ENCODE measurements around the gene GINS3. TPM values are rescaled to one million over a fixed set of nuclear protein-coding genes. Genes with fewer than 3 reads are reported as not detected.

Gene GINS3
- total RNA-seq, 1 experiment from 2014 or later: 16.4 TPM

GRCh38 chr16:58411336-58411735 lies 19.1 kb downstream of the GINS3 start:
- Mint-ChIP-seq H3K9me3 (no peaks in the 10 kb centered on the region), H3K27ac (no peak overlapping the region), H3K36me3 (ENCODE audit: insufficient read depth in 1 of 3, low read depth in 3 of 3) (no peaks in the 10 kb centered on the region), H3K4me1 (no peaks in the 10 kb centered on the region), H3K4me3 (no peak overlapping the region), H3K27me3 (ENCODE audit: low read depth) (no peaks in the 10 kb centered on the region; the same call in 1 of the 2 replicates)
- Histone ChIP-seq H3K4me1 (ENCODE audit: insufficient read depth, low read length) (no peaks in the 10 kb centered on the region), H3K9ac (ENCODE audit: extremely low read depth, insufficient read length, low read length) (no peak overlapping the region), H2BK20ac (ENCODE audit: low read depth, low read length, poor library complexity, severe bottlenecking) (no peak overlapping the region), H2BK5ac (ENCODE audit: insufficient read length, low read length) (no peak overlapping the region), H4K8ac (replicated peaks; ENCODE audit: insufficient read length, low read depth, low read length) (no peak overlapping the region), H3T11ph (ENCODE audit: low read length) (no peak overlapping the region), H2BK120ac (ENCODE audit: low read depth, low read length, poor library complexity, severe bottlenecking) (no peak overlapping the region), H2BK15ac (ENCODE audit: low read depth, low read length) (no peak overlapping the region), H4K20me1 (ENCODE audit: control insufficient read depth, insufficient read depth, insufficient read length) (no peaks in the 10 kb centered on the region), H3K27ac (ENCODE audit: insufficient read length, low read depth, low read length) (no peak overlapping the region), H4K5ac (ENCODE audit: insufficient read length, low read depth, low read length) (no peak overlapping the region), H2AFZ (ENCODE audit: low read length) (no peak overlapping the region), H2AK5ac (ENCODE audit: insufficient read length, low read length) (no peak overlapping the region), H4K91ac (ENCODE audit: insufficient read length, low read depth, low read length) (no peak overlapping the region), H3K23ac (ENCODE audit: insufficient read length, low read depth, low read length) (no peak overlapping the region), H3K4me2 (ENCODE audit: insufficient read depth, insufficient read length, low read length) (no peak overlapping the region), H3K4ac (ENCODE audit: low read depth, low read length) (no peak overlapping the region), H3K27me3 (ENCODE audit: insufficient read depth, low read length) (no peaks in the 10 kb centered on the region), H3K79me2 (ENCODE audit: insufficient read depth, low read length) (no peaks in the 10 kb centered on the region), H3K79me1 (ENCODE audit: insufficient read depth, low read depth, low read length, poor library complexity, severe bottlenecking) (no peaks in the 10 kb centered on the region), H2BK12ac (ENCODE audit: insufficient read length, low read depth, low read length) (no peak overlapping the region), H3K23me2 (ENCODE audit: insufficient read length, low read depth, low read length, poor library complexity, severe bottlenecking) (no peaks in the 10 kb centered on the region), H3K18ac (ENCODE audit: insufficient read length, low read depth, low read length) (no peak overlapping the region), H3K14ac (ENCODE audit: insufficient read depth, low read length) (no peak overlapping the region), H3K9me3 (ENCODE audit: control insufficient read depth, low read depth, low read length) (no peaks in the 10 kb centered on the region), H3K56ac (ENCODE audit: insufficient read length, low read depth, low read length) (no peak overlapping the region)
- TF ChIP-seq CTCF (conservative IDR thresholded peaks at IDR 0.05): no peak
- no peak for DNase-seq
- no CpG with 5 or more reads among the region's 2 CpGs for WGBS (ENCODE audit: extremely low coverage, insufficient read length, low lambda C conversion rate)
